Measurements from ENCODE around the gene MKI67.
"Not testable (repeated sequence)": the region's sequence is repeated elsewhere in the genome, so short reads cannot be mapped to it uniquely, and the experiment has no call there.

Gene MKI67

GRCh38 chr10:128109707-128110106 is 16.5 kb downstream of the MKI67 start:
- DNase-seq (ENCODE audit: low read depth in 2 of 2) = no peak

GRCh38 chr10:128105383-128105782 is 20.8 kb downstream of the MKI67 start:
- DNase-seq (ENCODE audit: low read depth in 2 of 2) = no peak

GRCh38 chr10:128103229-128103714 is 23.0 kb downstream of the MKI67 start:
- DNase-seq (ENCODE audit: low read depth in 2 of 2) = no peak

DNA sequence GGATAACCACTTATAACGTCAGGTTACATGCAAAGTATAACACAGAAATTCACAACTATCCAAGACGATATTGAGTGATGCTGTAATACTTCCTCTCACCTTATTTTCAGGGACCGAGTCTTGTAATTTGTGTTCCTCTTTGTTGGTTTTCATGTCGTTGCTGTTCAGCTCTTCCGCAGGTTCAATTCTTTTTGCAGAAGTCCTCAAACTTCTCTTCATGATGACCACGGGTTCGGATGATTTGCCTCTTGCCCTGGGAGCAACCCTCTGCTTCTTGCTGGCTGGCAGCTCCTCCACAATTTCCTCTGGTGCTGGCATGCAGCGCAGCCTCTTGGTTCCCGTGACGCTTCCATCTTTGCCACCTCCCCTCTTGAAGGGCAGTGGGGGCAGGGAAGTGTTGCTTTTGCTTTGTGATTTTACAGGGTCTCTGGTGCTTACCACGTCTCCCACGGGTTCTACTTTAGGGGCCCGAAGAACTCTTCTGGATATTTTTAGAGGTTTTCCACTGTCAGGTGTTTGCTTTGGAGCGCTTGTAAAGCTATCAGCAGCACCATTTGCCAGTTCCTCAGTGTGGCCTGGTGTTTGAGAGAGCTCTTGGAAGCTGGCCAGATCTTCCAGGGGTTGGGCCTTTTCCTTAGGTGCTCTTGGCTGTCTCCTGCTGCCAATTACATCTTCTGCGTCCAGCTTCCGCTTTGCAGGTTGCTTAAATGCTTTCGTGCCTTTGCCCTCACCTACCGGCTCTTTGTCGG is 23.6 kb downstream of the MKI67 start:
- no peak for DNase-seq (ENCODE audit: low read depth in 2 of 2)

DNA sequence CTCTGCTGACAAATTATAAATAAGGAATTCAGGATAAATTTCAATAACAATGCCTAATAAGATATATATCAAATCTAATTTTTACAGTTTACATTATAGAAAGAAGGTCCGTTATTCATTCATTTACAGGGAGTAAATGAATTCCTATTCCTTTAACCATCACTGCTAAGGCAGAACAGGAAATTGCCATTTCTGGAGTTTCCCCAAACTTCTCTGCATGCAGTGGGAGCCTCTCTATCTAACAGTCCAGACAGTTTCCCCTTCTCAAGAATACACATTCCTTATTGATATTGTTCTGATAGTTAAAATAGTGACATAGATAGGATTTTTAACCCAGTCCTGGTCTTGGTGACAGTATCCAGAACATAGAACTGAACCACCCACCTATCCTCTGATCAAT is 24.3 kb downstream of the MKI67 start:
- no peak for DNase-seq (ENCODE audit: low read depth in 2 of 2)

DNA sequence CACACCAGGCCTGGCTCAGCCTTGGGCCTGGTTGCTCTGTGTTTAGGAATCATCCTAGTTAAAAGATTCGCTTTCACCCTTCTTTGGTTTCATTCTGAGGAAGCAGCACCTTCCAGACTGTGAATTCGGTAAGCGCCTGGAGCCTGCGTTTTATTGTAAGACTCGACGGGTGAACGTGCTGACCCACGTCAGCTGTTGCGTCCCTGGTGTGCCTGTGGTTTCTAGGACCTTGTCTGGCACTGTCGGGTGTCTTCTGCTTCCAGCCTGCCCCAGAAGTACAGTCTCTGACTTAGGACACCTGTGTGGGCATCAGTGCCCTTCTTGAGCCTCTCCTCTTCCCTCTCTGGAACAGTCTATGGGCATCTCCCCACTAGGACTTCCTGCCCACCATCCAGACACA is 26.3 kb downstream of the MKI67 start:
- DNase-seq (ENCODE audit: low read depth in 2 of 2) = no peak

DNA sequence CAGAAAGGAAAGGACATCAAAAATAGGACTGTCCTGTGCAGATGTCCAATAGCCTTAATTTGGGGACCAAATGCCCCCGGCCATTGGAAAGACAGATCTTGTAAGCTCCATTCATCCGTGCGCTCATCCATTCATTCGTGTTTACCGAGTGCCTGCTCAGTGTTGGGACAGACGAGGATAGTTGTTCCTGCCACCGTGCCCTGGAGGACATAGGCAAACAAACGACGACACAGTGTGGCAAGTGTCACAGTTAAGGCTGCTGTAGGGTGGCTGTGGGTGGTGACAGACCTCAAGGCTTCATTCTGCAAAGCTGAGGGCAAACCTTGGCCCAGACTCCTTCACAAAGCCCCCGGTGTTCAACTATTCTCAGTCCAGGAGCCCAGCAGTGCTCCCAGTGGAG is 27.6 kb downstream of the MKI67 start:
- no peak for DNase-seq (ENCODE audit: low read depth in 2 of 2)

GRCh38 chr10:128097783-128098182 is 28.4 kb downstream of the MKI67 start:
- no peak for DNase-seq (ENCODE audit: low read depth in 2 of 2)

GRCh38 chr10:128096486-128097199 is 29.6 kb downstream of the MKI67 start:
- no peak for DNase-seq (ENCODE audit: low read depth in 2 of 2)

DNA sequence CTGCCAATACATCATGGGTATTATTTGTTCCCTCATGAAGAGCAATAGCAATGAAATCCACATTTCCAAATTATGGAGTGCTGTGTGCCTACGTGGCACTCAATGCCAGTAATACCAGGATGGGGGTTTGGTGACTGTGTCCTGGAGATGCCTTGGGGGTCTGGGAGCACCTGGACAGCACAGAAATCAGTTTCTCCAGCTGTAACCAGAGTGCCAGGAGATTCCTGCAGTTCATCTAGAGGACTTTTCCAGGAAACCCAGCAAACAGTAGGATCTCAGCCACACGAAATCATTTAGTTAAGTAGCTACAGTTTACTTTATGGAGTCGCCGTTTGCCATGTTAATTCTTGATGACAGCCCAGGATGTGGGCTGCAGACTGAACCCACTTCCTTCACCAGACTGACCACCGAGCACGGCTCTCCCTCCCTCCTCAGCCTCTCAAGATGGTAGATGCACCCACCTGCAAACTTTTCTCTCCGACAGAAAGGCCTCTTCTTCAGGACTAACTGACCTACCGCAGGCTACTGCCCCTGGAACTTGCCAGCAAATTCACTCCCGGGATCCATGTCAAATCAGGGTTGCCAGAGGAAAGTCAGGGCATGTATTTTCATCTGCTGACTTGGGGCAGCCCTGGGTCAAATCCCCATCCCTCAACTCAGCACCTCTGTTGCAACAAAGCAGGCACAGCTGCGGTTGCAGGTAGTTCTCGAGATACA is 30.3 kb downstream of the MKI67 start:
- no peak for DNase-seq (ENCODE audit: low read depth in 2 of 2)

DNA sequence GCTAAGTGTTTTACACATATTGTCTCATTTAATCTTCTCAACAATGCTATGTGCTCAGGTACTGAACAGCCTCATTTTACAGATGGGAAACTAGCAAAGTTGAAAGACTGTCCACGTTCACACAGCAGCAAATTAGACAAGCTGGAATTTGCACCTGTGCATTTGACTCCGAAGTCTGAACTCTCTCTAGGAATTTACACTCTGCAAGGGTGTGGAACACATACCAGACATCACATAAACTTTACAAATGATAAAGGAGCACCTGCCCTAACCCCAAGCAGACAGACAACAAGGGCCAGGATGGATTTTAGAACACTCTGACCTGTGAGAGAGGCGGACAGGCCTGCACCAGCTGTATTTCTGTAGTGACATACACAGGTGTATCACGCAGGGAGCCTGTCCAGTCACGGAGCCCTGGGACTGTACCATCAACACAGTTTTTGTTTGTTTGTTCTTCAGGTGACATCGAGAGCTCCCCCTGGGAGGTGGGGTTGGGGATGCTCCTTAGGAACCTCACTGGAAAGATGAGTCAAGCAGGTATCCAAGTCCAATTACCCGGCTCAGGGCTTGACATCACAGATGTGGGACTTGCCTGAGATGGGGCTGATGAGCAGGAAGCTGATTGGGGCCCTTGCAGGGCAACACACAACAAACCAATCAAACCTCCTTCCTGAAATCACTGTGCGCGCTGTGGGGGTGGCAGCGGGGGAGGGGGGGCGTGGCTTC is 31.0 kb downstream of the MKI67 start:
- DNase-seq (ENCODE audit: low read depth in 2 of 2) = no peak

GRCh38 chr10:128094596-128094995 is 31.6 kb downstream of the MKI67 start:
- DNase-seq (ENCODE audit: low read depth in 2 of 2) = not testable (repeated sequence)

GRCh38 chr10:128092454-128092853 is 33.8 kb downstream of the MKI67 start:
- no peak for DNase-seq (ENCODE audit: low read depth in 2 of 2)

DNA sequence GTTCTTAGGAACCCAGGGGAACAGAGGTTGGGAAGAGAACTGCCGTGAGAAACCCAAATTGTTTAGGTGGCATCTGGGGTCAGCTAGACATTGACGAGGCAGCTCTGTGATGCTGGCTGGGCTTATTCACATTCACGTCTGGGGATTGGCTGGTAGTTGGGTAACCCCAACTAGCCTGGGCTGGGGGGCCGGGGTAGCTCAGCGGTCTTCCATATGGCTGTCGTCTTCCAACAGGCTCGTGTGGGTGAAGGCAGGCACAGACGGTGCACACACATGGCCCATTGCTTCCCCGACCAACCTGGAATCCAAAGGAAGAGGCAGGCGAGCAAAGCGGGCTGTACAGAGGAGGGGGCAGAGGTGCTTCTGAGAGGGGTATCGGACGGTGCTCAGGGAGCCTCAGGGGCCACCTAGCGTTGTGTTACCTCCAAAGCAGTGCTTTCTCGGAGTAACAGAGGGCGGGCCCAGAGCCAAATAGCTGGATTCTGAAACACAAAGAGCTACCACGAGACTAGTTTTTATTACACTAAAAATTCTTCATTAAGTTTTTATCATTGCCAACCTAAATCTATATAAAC is 34.5 kb downstream of the MKI67 start:
- DNase-seq (ENCODE audit: low read depth in 2 of 2) = no peak

GRCh38 chr10:128087884-128088709 is 38.1 kb downstream of the MKI67 start:
- no peak for DNase-seq (ENCODE audit: low read depth in 2 of 2)

- DNase-seq (ENCODE audit: low read depth in 2 of 2) = no peak
Measured at GRCh38 chr10:128087146-128087883, 38.9 kb downstream of the MKI67 start.

DNA sequence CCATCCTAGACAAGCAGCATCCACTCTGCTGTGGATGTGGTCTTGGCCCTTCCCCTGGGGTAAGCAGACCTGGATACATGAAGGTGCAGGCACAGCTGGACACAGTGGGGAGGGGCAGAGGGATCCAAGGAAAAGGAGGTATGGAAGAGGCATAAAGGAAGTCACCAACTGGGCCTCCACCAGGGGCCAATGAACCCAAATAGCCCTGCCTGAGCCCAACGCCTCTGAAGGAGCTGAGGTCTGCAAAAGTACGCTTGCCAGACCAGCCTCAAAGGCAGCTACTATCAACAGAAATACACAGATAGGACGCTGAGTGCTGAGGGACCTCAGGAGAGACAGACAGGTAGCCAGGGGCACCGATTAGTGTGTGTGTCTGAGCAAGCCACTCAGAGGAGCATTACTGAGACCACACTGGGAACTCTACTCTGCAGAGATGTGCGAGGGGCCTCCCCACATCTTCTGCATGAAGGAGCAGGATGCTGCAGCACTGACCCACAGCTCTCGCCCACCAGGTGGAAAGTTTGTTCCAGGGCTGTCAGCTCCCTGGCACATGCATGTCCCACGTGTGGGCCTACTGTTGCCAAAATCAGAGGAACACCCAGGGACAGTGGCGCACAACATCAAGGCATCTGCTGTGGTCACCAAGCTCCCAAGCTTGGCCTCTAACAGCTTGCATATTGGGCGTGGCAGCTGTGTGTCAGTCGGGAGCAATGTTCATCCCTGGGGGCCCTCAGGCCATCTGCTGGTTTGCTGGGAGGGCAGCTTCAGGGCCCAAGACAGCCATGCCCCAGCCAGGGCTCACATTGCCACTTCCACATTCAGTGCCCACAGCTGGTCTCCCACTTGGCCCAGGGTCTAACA is 40.0 kb downstream of the MKI67 start:
- DNase-seq (ENCODE audit: low read depth in 2 of 2) = no peak

- no peak for DNase-seq (ENCODE audit: low read depth in 2 of 2)
Measured at GRCh38 chr10:128084991-128085390, 41.2 kb downstream of the MKI67 start.

DNA sequence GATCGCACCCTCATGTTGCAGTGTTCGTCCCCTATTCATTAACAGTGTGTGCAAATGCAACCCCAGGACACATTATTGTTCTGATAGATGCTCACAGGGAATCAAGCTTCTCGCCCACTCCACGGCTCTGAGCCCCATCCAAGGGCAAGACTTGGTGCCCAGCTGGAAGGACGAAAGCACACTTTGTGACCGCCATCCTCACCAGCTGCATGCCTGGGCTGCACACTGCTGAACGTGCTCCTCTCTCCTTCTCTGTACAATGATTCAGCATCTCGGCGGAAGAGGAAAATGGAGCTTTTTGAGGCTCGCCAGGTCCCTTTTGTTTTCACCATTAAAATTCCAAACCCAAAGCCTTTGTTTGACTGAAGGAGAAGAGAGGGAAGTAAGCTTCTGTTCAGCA is 41.9 kb downstream of the MKI67 start:
- no peak for DNase-seq (ENCODE audit: low read depth in 2 of 2)

All from stimulated activated CD8-positive, alpha-beta memory T cell treated with anti-CD3 and anti-CD28 coated beads, Interleukin-15, amount 100 ng/mL, for 48 hours (primary cell).